Cardiac fibroblast (primary cell): ENCODE results near the gene FKBP7.

Experiments used
- DNase-seq, 2 donors: peaks; one replicate each; pipeline versions ENCODE4 v3.0.0 to v3.0.0-alpha.2; 2010; ENCODE audit warnings: low read depth in 2 of 2
- H3K4me3 ChIP-seq, 2 donors: replicated peaks in 1 of 2; 1 replicate in 1 of 2; 2 replicates in 1 of 2; pipeline ENCODE4 v1.5.1; 2011; ENCODE audit warnings: low read depth in 2 of 2, low read length in 2 of 2, mild to moderate bottlenecking in 2 of 2, moderate library complexity in 1 of 2
- CTCF ChIP-seq: IDR thresholded peaks from one replicate; pipeline ENCODE4 v1.5.1; 2011; ENCODE audit warnings: low read depth, mild to moderate bottlenecking, low read length, inconsistent platforms

The FKBP7 gene

GRCh38 chr2:178521304-178522150 lies 43.1 kb upstream of the FKBP7 start:
- DNase-seq: no peak
- H3K4me3 ChIP-seq: no peak overlapping the region
- TF ChIP-seq CTCF: no peak

GRCh38 chr2:178517496-178517895 lies 39.1 kb upstream of the FKBP7 start:
- no peak for TF ChIP-seq CTCF
- DNase-seq: no peak
- H3K4me3 ChIP-seq: no peak overlapping the region

GRCh38 chr2:178514664-178515063 lies 36.3 kb upstream of the FKBP7 start:
- H3K4me3 ChIP-seq: no peak overlapping the region
- peak; percentile 3 to 76 for DNase-seq
- TF ChIP-seq CTCF: no peak

GRCh38 chr2:178513876-178514275 lies 35.5 kb upstream of the FKBP7 start:
- TF ChIP-seq CTCF: no peak
- no peak overlapping the region for H3K4me3 ChIP-seq
- DNase-seq: peak; percentile 4 to 20

- DNase-seq: peak in 1 of 2 donors; percentile 46
- no peak for TF ChIP-seq CTCF
- no peak overlapping the region for H3K4me3 ChIP-seq
Observed at GRCh38 chr2:178512484-178512883, 34.1 kb upstream of the FKBP7 start.

GRCh38 chr2:178510384-178510783 lies 32.0 kb upstream of the FKBP7 start:
- no peak for DNase-seq
- TF ChIP-seq CTCF: no peak
- H3K4me3 ChIP-seq: no peak overlapping the region
